ENCODE results near the gene PICALM. TPM values are rescaled to one million over a fixed set of nuclear protein-coding genes. Genes with fewer than 3 reads are reported as not detected.

The PICALM gene
- total RNA-seq, 1 donor from 2014 or later, result 328 TPM

DNA sequence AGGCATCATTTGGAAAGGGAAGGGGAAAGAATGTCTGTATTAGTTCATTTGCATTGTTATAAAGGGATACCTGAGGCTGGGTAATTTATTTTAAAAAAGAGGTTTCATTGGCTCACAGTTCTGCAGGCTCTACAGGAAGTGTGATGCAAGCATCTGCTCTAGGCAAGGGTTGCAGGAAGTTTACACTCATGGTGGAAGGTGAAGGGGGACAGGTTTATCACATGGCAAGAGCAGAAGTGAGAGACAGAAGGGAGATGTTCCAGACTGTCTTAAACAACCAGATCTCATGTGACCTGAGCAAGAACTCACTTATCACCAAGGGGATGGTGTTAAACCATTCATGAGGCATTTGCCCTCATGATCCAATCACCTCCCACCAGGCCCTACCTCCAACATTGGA is 123.1 kb downstream of the PICALM start:
- TF ChIP-seq, protein P1, sequence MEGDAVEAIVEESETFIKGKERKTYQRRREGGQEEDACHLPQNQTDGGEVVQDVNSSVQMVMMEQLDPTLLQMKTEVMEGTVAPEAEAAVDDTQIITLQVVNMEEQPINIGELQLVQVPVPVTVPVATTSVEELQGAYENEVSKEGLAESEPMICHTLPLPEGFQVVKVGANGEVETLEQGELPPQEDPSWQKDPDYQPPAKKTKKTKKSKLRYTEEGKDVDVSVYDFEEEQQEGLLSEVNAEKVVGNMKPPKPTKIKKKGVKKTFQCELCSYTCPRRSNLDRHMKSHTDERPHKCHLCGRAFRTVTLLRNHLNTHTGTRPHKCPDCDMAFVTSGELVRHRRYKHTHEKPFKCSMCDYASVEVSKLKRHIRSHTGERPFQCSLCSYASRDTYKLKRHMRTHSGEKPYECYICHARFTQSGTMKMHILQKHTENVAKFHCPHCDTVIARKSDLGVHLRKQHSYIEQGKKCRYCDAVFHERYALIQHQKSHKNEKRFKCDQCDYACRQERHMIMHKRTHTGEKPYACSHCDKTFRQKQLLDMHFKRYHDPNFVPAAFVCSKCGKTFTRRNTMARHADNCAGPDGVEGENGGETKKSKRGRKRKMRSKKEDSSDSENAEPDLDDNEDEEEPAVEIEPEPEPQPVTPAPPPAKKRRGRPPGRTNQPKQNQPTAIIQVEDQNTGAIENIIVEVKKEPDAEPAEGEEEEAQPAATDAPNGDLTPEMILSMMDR (IDR thresholded peaks at IDR 0.05), result no peak
- Mint-ChIP-seq H3K27ac (ENCODE audit: unreplicated experiment) (no peak overlapping the region), H3K27me3 (ENCODE audit: low read depth) (no peaks in the 10 kb centered on the region), H3K4me1 (ENCODE audit: low read depth) (peaks cover 39% of the 10 kb centered on the region), H3K9me3 (ENCODE audit: low read depth) (no peaks in the 10 kb centered on the region), H3K4me3 (ENCODE audit: unreplicated experiment) (no peak overlapping the region), H3K36me3 (ENCODE audit: low read depth) (no peaks in the 10 kb centered on the region)
- DNase-seq (ENCODE audit: low spot score), result no peak

DNA sequence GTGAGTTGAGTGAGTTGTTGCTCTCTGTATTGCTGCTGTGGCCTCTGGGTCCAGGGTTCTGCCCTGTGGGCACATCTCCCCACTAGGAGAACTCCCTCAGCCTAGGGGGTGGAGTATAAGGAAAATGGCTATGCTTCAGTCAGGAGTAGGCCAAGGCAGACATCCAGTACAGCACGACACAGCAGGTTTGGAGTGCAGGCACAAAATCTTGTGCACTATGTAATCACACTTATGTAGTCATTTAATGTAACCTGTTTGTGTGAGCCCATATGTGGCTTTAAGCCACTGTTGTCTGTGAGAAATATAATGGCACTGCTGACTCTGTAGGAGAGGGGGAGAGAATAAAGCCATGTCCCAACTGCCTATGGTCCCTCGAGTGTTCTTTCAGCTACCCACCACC is 123.6 kb downstream of the PICALM start:
- no peak overlapping the region for H3K4me3 Mint-ChIP-seq (ENCODE audit: unreplicated experiment)
- DNase-seq (ENCODE audit: low spot score), result no peak

DNA sequence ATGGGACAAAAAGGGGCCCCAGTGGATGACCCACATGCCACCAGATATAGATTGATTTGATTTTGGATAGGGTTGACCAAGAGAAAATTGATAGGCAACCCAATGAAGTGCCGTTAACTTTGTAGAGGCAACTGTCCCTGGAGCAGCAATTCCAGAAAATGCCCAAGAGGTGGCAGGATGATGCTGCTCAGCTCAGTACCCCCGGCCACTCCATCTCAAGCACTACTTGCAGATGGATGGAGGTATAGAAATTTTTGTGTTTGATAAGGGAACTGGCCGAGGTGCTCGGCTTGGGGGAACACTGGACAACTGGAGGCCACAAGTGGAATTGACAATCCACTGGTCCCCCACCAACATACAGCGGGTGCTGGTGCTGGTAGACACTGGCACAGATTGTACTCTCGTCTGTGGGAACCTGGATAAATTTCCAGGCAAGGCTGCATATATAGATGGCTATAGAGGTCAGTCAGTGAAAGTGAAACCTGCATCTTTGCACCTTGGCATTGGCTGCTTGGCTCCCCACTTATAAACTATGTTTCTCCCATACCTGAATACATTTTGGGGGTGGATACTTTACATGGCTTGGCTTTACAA is 127.4 kb downstream of the PICALM start:
- Mint-ChIP-seq H3K27ac (ENCODE audit: unreplicated experiment) (no peak overlapping the region), H3K27me3 (ENCODE audit: low read depth) (no peaks in the 10 kb centered on the region), H3K4me3 (ENCODE audit: unreplicated experiment) (no peak overlapping the region), H3K4me1 (ENCODE audit: low read depth) (peaks cover 3% of the 10 kb centered on the region), H3K36me3 (ENCODE audit: low read depth) (no peaks in the 10 kb centered on the region), H3K9me3 (ENCODE audit: low read depth) (no peaks in the 10 kb centered on the region)
- TF ChIP-seq, protein P1 (IDR thresholded peaks at IDR 0.05), result peak; percentile 86
- no peak for DNase-seq (ENCODE audit: low spot score)

More for the DNA sequence above, 123.6 kb downstream of the PICALM start:
- Mint-ChIP-seq H3K27ac (ENCODE audit: unreplicated experiment) (no peak overlapping the region), H3K4me1 (ENCODE audit: low read depth) (peaks cover 36% of the 10 kb centered on the region), H3K9me3 (ENCODE audit: low read depth) (no peaks in the 10 kb centered on the region), H3K27me3 (ENCODE audit: low read depth) (no peaks in the 10 kb centered on the region), H3K36me3 (ENCODE audit: low read depth) (no peaks in the 10 kb centered on the region)
- TF ChIP-seq, protein P1 (IDR thresholded peaks at IDR 0.05), result no peak

DNA sequence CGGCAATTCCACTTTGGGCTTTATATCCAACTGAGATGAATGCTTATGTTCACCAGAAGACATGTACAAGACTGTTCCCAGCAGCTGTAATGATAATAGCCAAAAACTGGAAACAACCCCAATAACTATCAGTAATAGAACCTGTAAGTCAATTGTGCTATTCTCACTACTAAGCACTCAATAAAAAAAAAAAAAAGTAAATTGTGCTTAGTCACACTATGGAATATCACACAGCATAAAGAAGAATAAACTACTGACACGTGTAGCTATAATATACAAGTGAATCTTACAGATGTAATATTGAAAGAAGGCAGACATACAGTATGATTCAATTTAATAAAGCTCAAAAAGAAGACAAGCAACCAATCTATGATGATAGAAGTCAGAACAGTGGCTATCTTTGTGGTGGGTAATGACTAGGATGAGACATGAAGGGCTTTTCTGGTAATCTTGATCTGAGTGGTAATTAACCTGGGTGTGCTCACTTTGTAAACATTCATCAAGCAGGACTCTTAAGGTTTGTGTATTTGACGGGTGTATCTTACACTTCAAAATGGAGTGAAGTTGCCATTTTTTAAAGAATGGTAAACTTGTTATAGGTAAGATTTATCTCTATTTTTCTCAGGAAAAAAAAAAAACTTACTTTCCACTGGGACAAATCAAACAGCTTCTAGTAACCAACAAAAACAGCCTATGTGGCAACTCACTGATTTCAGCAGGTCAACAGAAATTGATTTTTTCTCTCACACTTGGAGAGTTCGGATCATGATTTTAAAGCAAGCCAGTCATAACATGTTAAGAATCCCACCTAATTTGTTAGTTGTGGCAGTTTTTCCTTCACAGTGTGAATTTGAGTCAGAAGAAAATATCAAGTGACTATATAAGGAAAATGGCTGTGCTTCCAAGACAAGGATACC is 129.5 kb downstream of the PICALM start:
- Mint-ChIP-seq H3K36me3 (ENCODE audit: low read depth) (peaks cover 2% of the 10 kb centered on the region), H3K4me3 (ENCODE audit: unreplicated experiment) (no peak overlapping the region), H3K4me1 (ENCODE audit: low read depth) (no peaks in the 10 kb centered on the region), H3K9me3 (ENCODE audit: low read depth) (no peaks in the 10 kb centered on the region), H3K27ac (ENCODE audit: unreplicated experiment) (no peak overlapping the region), H3K27me3 (ENCODE audit: low read depth) (no peaks in the 10 kb centered on the region)
- DNase-seq (ENCODE audit: low spot score), result no peak
- TF ChIP-seq, protein P1 (IDR thresholded peaks at IDR 0.05), result no peak

GRCh38 chr11:85937835-85938234 is 131.0 kb downstream of the PICALM start:
- no peak for DNase-seq (ENCODE audit: low spot score)
- Mint-ChIP-seq H3K9me3 (ENCODE audit: low read depth) (no peaks in the 10 kb centered on the region), H3K4me1 (ENCODE audit: low read depth) (no peaks in the 10 kb centered on the region), H3K36me3 (ENCODE audit: low read depth) (peaks cover 2% of the 10 kb centered on the region), H3K27me3 (ENCODE audit: low read depth) (no peaks in the 10 kb centered on the region), H3K27ac (ENCODE audit: unreplicated experiment) (no peak overlapping the region), H3K4me3 (ENCODE audit: unreplicated experiment) (no peak overlapping the region)
- TF ChIP-seq, protein P1 (IDR thresholded peaks at IDR 0.05), result no peak
